HG03196 (cell line): Measurements from ENCODE around the gene SNX9.
"Not testable (repeated sequence)": the region's sequence is repeated elsewhere in the genome, so short reads cannot be mapped to it uniquely, and the experiment has no call there.

Experiments
- ATAC-seq: cut with Tn5 transposase; IDR thresholded peaks from one replicate; pipeline ENCODE4 v1.9.1; 2021; ENCODE audit not compliant: unreplicated experiment

SNX9 gene

DNA sequence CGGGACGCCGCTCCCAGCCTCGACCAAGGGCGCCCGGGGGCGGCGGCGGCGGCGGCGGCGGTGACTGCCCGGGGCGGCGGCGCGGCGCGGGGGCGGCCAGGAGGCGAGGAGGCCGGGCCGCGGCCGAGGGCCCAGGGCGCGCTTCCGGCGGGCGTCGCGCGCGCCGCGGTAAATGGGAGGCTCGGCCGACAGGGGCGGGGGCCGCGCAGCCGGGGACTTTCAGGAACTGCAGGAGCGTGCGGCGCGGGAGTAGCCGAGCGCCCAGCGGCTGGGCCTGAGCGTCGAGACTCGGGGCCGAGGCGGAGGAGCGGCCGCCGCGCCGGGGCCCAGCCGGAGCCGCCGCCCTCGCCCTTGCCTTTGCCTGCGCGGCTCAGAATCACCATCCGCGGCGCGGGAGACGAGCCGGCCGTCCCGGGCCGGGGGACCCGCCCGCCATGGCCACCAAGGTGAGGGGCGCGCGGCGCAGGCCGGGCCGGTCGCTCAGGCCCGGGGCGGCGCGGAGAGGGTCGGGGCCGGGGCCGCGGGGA, at the start of gene SNX9:
Gene SNX9 (plus strand): TSS at position 246 of the 527 bp plus-strand sequence. CDS start 189 bp downstream, at position 435.
- peak; percentile 68 for ATAC-seq

DNA sequence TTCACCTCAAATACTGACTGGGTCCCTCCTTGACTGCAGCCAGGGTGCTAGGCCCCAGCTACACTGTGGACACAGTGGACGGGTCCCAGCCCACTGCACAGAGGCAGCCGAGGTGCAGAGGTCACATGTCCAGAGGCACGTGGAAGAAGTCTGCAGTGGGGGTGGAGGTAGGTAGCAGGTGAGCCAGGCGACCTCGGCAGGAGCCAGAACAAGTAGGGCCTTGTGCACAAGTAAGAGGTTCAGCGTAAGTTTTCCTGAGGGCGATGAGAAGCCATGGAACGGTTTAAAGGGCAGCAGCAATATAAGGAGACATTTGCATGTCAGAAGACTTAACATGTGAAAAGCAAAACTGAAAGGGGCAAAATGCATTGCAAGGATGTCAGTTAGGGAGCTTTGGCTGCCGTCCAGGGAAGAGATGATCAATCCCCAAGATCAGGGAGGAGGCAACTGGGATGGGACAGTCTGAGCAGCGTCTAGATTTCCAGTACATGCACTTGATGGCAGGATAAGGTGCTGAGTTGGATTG, 49.7 kb upstream of the SNX9 start:
- ATAC-seq = no peak

DNA sequence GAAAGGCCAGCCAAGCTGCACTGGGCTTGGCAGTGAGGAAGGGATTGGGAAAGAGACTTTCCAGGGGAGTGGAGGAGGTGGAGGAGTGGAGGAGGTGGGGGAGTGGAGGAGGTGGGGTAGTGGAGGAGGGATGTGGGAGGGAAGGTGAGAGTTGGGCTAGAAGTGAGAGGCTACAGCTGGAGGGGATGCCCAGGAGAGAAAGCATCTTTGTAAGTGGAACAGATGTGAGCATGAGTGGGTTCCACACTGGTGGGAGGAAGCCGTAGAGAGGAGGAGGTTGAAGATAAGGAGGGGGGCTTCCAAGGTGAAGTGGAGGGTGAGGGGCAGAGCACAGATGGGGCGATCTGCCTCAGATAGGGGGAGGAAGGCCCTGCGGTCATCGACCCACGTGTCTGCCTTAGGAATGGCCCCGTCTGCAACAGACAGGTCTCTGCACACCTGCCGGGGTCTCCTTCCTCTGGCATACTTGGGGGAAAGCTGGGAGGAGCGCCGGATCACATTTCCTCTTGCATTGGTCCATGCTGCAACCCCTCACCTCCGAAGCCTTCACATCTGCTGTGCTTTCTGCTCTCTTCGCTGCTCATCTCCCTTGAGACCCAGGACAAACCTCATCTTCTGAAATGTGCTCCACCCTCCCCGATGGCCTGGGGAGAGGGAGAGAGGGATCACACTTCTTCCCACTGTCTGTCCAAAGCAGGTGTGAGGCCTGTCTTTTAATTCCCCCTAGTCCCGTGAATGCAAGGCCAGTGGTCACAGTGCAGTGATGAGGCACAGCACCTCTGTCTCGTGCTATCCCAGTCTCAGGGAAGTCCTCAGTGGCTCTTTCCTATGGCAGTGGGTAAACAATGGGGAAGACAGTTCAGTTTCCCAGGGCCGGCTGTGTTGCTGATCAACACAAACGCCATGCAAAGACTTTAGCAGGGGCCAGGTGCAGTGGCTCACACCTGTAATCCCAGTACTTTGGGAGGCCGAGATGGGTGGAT, 48.6 kb upstream of the SNX9 start:
- no peak for ATAC-seq

DNA sequence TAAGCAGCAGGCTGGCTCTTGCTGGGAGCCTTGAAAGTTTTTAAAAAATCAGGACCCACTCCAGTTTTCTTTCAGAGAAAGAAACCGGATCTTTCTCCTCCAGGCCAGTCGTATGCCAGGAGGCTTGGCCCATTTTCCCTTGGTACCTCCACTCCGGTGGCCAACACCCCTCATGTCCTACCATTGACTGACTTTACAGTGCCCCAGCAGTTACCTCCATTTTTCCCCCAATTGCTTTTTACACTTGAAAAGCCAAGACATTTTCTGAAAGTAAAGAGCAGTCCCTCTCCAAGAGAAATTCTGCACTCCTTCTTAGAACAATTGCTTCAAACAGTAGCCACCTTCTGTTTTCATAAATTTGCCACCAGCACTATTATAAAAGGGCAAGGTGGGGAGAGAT, 47.7 kb upstream of the SNX9 start:
- ATAC-seq = no peak

DNA sequence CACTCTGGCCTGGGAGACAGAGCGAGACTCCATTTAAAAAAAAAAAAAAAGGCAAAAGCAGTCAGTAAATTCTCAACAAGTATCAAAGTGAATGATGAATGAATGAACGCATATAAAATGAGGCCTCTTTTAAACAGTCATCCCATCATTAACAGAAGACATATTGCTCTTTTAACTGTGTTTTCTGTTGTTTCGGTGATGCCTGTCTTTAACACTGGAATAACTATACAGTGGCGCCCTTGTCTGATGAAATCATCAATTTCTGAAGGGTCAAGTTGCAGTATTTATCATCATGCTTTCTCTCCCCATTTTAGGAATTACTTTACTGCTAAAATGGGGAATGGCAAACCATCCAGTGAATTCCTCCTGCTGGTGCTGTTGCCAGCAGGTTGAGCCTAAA, 45.7 kb upstream of the SNX9 start:
- ATAC-seq = no peak

DNA sequence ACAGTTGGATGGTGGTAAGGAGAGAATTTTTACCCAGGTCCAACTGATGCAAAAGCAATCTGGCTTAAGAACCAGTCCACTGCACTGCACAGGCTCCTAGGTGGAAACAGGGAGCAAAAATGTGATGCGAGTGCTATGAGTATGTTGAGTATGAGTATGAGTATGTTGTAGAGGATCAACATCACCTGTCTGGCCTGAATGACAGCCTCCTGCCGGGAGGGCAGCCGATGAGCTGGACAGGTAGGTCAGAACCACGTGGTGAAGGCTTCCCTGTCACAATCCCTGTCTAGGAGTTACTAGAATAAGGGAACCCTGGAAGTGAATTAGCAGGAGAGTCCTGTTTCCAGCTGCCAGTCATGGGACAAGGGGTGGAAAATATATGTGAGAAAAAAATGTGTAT, 44.3 kb upstream of the SNX9 start:
- ATAC-seq = no peak

DNA sequence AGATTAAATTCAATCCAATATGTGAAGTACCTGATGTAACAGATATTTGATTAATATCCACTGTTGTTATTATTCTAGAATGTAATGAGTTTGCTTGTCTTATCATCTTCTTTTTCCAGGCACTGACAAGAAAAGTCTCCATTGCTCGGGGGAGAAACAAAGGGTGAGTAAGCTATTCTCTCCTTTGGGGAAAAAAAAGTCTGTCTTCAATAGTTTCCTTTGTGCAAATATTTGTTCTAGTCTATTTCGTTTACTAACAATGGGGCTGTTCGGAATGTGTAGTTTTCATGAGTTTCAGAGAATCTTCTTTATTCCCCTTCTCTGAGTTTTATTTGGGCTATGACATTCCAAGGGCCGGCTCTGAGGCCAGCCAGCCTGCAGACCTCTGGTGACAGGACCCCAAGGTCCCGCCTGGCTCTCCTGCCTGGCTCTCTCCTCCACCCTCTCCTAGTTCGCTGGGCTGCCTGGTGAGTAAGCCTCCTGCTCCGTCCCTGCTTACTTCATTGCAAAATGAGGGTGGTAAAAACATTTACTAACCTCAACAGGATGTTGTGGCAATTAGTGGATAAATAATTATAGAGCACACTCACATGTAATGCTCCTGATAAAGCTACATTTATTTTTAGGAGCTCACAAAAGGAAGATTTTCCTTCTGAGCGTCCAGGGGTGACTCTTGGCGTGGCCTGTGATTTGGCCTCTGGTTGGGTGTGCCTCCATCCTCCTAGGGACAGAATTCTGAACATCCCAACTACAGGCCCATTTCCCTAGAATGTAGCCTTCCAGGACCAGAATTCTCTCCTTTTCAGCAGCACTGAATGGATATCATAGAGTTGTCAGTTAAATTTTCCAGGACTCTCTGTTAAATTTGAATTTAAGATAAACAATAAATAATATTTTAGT, 43.1 kb upstream of the SNX9 start:
- ATAC-seq = no peak

DNA sequence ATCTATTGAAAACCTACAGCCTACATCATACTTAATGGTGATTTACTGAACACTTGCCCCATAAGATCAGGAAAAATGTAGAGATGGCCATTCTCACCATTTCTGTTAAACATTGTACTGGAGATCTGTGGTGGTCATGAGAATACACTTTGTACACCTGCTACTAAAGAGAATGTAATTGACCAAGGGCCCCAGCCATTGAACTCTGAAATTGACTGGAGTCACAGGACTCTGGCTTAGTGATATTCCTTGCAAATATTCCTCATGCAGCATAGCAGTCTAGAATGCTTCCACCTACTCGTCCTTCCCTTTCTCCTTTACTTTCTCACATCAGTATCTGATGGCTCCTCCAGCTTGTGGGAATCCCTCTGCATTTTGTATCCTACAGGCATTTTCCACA, 37.4 kb upstream of the SNX9 start:
- no peak for ATAC-seq

DNA sequence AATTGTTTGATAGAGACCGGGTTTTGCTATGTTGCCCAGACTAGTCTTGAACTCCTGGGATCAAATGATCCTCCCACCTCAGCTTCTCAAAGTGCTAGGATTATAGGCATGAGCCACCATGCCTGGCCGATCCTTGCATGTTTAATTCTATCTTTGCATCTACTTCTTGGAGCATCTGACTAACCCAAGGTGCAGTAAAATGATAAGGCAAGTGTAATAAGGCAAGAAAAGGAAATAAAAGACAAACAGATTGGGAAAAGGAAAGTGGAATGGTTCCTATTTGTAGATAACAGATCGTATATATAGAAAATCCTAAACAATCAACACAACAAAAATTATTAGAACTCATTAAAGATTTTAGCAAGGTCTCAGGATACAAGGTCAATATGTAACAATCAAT, 36.8 kb upstream of the SNX9 start:
- no peak for ATAC-seq

DNA sequence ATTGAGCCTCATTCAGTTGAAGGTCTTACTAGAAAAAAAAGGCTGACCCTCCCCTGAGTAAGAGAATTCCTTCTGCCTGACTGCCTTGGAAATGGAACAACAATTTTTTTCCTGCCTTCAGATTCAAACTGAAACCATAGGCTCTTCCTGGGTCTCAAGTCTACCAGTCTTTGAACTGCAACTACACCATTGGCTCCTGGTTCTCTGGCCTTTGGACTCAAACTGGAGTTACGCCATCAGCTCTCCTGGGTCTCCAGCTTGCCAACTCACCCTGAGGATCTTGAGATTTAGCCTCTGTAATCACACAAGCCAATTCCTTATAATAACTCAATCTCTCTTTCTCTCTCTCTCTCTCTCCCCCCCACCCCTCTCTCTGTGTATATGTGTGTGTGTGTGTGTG, 36.0 kb upstream of the SNX9 start:
- no peak for ATAC-seq

DNA sequence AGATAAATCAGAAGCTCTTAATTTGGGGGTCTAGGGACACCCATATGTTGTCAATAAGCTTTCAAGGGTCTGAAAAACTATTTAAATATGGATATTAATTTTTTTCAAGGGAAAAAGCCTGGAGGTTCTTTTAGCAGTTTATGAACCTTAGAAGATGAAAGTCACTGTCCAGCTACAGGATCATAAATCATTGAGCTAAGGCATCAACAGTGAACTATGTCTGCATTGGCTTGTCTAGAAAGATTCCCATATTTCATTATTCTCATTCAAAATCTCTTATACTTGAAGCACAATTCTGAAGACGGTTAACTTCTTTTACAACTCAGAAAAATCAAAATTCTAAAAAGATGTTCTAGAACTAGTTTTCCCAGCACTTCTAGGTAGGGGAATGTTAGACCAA, 34.9 kb upstream of the SNX9 start:
- ATAC-seq = no peak

DNA sequence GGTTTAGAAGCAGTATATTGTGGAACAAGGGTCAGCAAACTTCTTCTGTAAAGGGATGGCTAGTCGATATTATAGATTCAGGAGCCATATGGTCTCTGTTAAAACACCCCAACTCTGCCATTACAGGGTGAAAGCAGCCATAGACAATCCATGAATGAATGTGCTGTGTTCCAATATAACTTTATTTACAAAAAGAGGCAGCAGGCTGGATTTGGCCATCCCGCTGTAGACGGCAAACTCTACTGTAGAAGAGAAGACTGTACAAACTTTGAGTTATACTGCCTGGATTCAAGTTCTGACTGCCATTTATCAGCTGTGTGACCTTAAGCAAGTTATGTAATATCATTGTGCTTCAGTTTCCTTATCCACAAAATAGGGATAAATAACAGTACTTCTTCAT, 33.7 kb upstream of the SNX9 start:
- no peak for ATAC-seq

DNA sequence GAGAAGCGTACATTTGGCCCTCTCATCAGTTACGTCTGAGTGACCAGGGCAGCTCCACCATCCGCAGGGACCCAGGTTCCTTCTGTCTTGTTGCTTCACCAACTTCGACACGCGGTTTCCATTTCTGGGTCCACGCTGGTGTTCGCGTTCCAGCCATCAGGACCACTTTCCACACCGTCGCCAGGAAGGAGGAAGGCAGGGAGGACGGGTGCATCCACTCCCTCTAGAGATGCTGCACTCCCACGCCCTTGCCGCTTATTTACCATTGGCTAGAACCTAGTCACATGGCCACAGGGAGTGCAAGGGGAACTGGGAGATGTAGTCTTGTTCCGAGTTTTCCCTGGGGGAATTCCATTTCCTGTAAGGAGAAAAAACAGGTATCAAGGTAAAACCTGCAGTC, 33.2 kb upstream of the SNX9 start:
- ATAC-seq = no peak

DNA sequence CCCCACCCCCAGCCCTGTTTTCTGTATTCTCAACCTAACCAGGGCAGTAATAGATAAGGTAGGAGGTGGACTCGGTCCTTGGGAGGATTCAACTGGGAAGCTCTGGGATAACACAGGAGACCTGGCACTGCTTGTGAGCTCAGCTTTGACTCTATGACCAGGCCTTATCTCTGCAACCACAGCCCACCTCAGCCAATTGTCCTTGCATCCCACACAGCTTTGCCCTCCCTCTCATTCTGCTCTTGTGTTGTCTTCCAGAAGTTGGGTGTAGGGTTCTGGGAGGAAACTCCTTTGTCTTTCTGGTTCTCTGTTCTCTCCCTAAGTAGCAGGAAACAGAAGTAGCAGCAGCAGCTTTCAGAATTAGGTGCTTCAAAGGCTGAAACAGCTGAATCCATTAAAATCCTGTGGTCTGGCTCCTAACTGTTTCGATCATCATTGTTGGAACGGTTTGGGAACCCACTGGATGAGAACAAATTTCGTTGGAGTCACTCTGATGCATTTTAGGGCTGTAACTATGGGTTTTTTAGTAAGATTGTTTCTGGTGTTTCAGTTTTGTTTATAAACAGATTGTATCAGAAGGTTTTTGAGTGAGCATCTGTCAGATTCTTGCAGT, 32.4 kb upstream of the SNX9 start:
- ATAC-seq = no peak

DNA sequence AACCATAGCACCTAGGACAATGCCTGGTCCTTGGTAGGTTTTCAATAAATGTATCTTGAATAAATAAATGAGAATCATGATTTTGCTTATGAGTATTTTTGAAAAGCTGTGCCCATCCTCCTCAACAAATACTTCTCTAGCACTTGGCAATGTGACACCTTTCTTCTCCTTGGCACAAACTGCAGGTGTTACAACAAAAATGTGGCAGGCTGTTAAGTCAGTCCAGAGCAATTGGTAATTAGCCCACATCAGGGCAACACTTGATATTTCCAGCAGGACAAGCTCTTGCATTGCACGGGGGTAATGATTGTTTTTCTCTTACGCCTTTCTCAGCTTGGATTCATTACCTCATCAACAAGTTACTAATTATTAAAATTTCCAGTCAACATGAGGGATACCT, 31.6 kb upstream of the SNX9 start:
- no peak for ATAC-seq

DNA sequence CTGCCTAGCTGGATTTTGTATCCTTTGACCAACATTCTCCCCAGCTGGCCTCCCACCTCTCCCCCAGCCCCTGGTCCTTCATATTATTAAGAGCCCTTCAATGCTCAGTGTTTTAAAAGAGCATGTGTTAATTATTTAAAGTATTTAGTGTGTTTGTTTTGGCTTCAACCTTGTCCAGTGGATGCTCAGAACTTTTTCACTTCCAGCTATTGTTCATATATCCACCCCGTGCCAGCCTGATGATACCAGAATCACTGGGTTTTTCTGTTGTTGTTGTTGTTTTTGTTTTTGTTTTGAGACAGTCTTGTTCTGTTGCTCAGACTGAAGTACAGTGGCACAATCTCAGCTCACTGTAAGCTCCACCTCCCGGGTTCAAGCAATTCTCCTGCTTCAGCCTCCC, 30.4 kb upstream of the SNX9 start:
- no peak for ATAC-seq

DNA sequence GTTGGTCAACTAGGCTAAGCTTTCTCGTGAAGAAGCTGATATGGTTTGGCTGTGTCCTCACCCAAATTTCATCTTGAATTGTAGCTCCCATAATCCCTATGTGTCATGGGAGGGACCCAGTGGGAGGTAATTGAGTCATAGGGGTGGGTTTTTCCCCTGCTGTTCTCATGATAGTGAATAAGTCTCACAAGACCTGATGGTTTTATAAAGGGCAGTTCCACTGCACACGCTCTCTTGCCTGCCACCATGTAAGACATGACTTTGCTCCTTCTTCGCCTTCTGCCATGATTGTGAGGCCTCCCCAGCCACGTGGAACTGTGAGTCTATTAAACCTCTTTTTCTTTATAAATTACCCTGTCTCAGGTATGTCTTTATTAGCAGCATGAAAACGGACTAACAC, 29.0 kb upstream of the SNX9 start:
- not testable (repeated sequence) for ATAC-seq

DNA sequence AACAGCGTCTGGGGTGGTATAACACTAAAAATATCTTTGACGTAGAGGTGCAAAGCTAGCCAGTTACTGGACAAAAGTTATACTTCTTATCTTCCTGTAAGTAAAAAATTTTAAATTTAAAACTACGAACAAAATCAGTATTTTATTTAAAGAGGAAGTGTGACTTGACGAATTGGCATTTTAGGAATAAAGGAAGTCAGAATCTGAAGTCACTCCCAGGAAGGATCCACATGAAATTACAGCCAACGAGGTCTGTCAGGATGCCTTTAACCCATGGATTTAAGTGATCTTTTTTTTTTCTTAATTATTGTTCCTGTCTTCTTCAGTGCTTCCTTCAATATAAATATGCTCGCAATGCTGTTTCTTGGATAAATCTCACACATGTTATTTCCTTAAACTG, 27.2 kb upstream of the SNX9 start:
- no peak for ATAC-seq

DNA sequence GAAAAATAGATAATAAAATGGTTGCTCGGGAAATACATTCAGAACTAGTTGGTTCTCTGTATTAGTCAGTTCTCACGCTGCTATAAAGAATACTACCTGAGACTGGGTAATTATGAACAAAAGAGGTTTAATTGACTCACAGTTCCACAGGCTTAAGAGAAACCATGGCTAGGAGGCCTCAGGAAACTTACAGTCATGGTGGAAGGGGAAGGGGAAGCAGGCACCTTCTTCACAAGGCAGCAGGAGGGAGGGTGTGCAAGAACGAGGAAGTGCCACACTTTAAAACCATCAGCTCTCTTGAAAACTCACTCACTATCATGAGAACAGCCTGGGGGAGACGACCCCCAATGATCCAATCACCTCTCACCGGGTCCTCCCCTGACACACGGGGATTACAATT, 24.2 kb upstream of the SNX9 start:
- ATAC-seq = no peak

DNA sequence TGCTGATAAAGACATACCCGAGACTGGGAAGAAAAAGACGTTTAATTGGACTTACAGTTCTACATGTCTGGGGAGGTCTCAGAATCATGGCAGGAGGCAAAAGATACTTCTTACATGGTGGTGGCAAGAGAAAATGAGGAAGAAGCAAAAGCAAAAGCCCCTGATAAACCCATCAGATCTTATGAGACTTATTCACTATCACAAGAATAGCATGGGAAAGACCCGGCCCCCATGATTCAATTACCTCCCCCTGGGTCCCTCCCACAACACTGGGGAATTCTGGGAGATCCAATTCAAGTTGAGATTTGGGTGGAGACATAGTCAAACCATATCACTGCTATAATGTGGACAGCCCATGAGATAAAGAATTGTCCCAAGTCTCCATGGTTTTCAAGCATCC, 23.5 kb upstream of the SNX9 start:
- ATAC-seq = not testable (repeated sequence)
